ENCODE data around the gene NACC2.

NACC2 gene

GRCh38 chr9:136133959-136134484, 38.9 kb upstream of the NACC2 start:
- Histone ChIP-seq H3K4me1 (ENCODE audit: insufficient read depth, low read length) (peaks cover 4% of the 10 kb centered on the region; the same call in 1 of the 2 replicates), H3K36me3 (ENCODE audit: insufficient read depth, low read length) (no peaks in the 10 kb centered on the region), H3K9me3 (ENCODE audit: control insufficient read depth, insufficient read depth, low read length) (no peaks in the 10 kb centered on the region), H3K9ac (ENCODE audit: low read depth, low read length) (peak overlapping the region; percentile 67; the same call in 1 of the 2 replicates)

DNA sequence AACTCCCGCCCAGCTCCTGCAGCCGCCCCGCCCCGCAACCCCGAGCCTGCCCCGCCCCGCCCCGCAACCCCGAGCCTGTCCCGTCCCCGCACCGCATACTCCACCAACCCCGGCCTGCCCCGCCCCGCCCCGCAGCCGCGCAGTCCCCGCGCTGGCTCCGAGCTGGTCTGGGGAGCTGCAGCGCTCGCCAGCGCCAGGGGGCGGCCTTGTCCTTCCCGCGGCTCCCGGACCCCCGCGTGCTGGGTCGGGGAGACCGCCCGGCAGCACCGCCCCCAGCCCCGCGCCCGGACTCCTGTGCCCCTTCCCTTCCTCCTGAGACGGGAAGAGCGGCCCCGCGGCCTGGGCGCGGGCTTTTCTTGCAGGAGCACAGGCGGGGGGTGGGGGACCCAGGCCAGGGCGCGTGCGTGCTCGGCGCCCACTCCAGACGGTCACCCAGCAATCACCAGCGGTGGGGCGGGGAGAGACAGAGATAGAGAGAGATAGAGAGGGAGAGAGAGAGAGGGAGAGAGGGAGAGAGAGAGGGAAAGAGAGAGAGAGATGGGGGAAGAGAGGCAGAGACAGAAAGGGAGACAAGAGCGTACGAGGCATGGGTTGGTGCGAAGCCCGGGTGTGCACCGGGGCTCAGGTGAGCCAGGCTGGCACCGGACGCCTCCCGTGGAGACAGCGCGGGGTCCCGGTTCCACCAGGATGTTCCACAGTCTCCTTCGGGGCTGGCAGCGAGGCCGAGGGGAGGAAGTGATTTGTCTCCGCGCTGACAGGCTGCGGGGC, 38.3 kb upstream of the NACC2 start:
- Histone ChIP-seq H3K4me1 (ENCODE audit: insufficient read depth, low read length) (peaks cover 2% of the 10 kb centered on the region; the same call in 1 of the 2 replicates), H3K36me3 (ENCODE audit: insufficient read depth, low read length) (no peaks in the 10 kb centered on the region), H3K9ac (ENCODE audit: low read depth, low read length) (peak overlapping the region; percentile 67), H3K9me3 (ENCODE audit: control insufficient read depth, insufficient read depth, low read length) (no peaks in the 10 kb centered on the region)

- H3K36me3 ChIP-seq (ENCODE audit: insufficient read depth, low read length) = no peaks in the 10 kb centered on the region
- no peaks in the 10 kb centered on the region; the same call in 1 of the 2 replicates for H3K4me1 ChIP-seq (ENCODE audit: insufficient read depth, low read length)
- H3K9ac ChIP-seq (ENCODE audit: low read depth, low read length) = peak overlapping the region; percentile 30; the same call in 1 of the 2 replicates
- no peaks in the 10 kb centered on the region for H3K9me3 ChIP-seq (ENCODE audit: control insufficient read depth, insufficient read depth, low read length)
These were observed 37.5 kb upstream of the NACC2 start for GRCh38 chr9:136132512-136133050.

DNA sequence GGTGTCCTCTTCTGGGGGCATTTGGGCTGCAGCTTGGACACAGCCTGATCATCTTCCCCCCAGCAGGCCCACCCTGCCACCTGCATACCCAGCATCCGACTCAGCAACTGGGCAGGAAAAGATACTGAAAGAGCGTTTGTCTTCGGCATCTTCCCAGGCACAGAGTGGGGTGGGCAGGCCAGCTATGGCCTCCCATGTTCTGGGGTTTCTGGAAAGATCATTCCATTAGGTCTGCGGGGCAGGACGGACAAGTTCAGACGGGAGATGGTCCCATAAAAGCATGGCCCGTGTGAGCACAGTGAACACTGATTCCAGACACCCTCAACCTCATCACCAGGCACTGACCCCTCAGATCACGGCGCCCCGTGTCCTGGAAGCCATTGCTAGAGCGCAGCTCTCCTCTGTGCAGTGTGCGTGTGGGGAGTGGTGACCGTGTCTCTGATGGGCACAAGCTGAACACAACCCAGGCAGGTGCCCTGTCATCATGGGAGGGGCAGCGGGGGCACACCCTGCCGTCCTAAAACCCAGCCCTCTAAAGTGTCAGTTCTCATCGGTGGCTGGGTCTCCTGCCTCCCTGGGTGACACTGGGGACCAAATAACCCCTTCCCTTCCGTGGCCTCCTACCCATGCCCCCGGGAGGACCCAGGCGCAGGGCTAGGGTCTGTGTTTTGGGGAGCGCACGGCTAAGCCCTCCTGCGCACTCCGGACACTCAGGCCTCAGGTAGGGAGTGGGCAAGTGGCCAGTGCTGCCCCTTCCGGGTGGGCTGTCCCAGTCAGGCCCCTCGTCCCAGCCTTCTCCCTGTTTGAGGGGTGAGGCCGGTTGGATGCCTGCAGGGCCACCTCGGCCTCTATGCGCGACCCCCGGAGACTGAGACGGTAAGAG, 36.8 kb upstream of the NACC2 start:
- Histone ChIP-seq H3K9me3 (ENCODE audit: control insufficient read depth, insufficient read depth, low read length) (no peaks in the 10 kb centered on the region), H3K4me1 (ENCODE audit: insufficient read depth, low read length) (no peaks in the 10 kb centered on the region; the same call in 1 of the 2 replicates), H3K9ac (ENCODE audit: low read depth, low read length) (no peak overlapping the region), H3K36me3 (ENCODE audit: insufficient read depth, low read length) (no peaks in the 10 kb centered on the region)

DNA sequence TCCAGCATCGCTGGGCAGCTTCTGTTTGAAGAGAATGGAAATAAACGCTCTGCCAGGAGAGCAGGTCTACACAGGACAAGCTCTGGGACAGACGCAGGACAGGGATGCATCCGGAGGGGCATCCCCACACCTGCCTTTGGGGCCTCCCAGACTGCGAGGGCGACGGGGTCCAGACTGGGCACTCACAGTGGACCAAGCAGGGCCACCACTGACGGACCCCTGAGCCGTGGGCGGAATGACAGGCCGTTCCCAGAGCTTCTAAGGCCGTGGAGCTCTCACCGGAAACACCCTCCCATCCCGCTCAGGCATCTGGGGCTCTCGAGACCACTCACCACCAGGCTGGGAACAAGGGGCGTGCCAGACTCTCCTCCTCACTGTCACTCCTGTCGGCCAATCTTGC, 34.1 kb upstream of the NACC2 start:
- H3K9me3 ChIP-seq (ENCODE audit: control insufficient read depth, insufficient read depth, low read length) = no peaks in the 10 kb centered on the region
- no peak overlapping the region for H3K9ac ChIP-seq (ENCODE audit: low read depth, low read length)
- no peaks in the 10 kb centered on the region for H3K36me3 ChIP-seq (ENCODE audit: insufficient read depth, low read length)
- no peaks in the 10 kb centered on the region; the same call in 1 of the 2 replicates for H3K4me1 ChIP-seq (ENCODE audit: insufficient read depth, low read length)

DNA sequence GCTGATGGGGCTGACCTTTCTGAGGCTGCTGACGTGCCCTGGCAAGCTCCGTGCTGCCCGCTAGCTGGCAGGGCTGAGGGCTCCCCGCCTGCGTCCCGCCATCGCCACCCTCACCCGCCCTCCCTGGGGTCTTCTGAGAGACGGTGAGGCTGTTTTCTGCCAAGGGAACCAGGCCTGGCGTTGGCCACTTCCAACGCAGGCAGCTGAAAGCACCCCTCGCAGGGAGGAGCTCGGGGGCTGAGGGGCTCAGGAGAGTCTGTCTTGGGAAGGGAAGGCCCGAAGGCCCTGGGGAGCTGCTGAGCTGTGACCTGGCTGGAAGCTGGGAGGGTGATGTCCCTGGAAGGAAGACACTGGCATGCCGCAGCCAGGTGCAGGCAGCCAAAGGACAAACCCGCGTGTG, 33.3 kb upstream of the NACC2 start:
- H3K36me3 ChIP-seq (ENCODE audit: insufficient read depth, low read length) = no peaks in the 10 kb centered on the region
- no peaks in the 10 kb centered on the region; the same call in 1 of the 2 replicates for H3K4me1 ChIP-seq (ENCODE audit: insufficient read depth, low read length)
- H3K9ac ChIP-seq (ENCODE audit: low read depth, low read length) = no peak overlapping the region
- H3K9me3 ChIP-seq (ENCODE audit: control insufficient read depth, insufficient read depth, low read length) = no peaks in the 10 kb centered on the region

DNA sequence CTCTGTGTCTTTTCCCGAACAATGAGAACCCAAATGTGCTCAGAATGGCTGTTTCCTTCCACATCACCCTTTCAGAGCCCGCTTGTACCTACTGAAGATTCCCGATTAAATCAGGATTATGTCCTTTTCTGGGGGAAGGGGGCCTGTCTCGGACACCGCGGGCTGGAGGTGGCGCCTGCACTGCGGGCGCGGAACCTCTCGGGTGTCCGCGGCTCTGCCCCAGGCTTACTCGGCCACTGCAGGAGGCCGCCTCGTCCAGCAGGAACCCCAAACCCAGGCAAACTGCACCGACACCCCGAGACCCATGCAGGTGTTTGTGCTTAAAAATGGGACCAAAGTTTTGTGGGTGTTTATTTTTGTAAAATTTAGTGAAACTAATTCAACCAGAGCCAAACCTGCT, 32.2 kb upstream of the NACC2 start:
- Histone ChIP-seq H3K9ac (ENCODE audit: low read depth, low read length) (no peak overlapping the region), H3K36me3 (ENCODE audit: insufficient read depth, low read length) (no peaks in the 10 kb centered on the region), H3K4me1 (ENCODE audit: insufficient read depth, low read length) (no peaks in the 10 kb centered on the region; the same call in 1 of the 2 replicates), H3K9me3 (ENCODE audit: control insufficient read depth, insufficient read depth, low read length) (no peaks in the 10 kb centered on the region)

DNA sequence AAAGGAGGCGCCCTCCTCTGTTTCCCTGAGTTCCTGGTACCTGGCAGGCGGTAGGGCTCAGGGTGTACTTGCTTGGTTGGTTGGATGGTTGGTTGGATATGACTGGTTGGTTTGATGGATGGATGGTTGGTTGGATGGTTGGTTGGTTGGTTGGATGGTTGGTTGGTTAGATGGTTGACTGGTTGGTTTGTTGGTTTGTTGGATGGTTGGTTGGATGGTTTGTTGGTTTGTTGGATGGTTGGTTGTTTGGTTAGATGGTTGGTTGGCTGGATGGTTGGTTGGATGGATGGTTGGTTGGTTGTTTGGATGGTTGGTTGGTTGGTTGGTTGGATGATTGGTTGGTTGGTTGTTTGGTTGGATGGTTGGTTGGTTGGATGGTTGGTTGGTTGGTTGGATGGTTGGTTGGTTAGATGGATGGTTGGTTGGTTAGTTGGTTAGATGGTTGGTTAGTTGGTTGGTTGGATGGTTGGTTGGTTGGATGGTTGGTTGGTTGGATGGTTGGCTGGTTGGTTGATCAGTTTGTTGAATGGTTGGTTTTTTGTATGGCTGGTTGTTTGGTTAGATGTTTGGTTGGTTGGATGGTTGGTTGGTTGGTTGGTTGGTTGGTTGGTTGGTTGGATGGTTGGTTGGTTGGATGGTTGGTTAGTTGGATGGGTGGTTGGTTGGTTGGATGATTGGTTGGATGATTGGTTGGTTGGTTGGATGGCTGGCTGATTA, 30.0 kb upstream of the NACC2 start:
- no peaks in the 10 kb centered on the region for H3K9me3 ChIP-seq (ENCODE audit: control insufficient read depth, insufficient read depth, low read length)
- no peaks in the 10 kb centered on the region for H3K4me1 ChIP-seq (ENCODE audit: insufficient read depth, low read length)
- no peak overlapping the region for H3K9ac ChIP-seq (ENCODE audit: low read depth, low read length)
- H3K36me3 ChIP-seq (ENCODE audit: insufficient read depth, low read length) = no peaks in the 10 kb centered on the region

GRCh38 chr9:136122425-136123383, 27.6 kb upstream of the NACC2 start:
- Histone ChIP-seq H3K9me3 (ENCODE audit: control insufficient read depth, insufficient read depth, low read length) (no peaks in the 10 kb centered on the region), H3K9ac (ENCODE audit: low read depth, low read length) (no peak overlapping the region), H3K4me1 (ENCODE audit: insufficient read depth, low read length) (no peaks in the 10 kb centered on the region), H3K36me3 (ENCODE audit: insufficient read depth, low read length) (no peaks in the 10 kb centered on the region)

DNA sequence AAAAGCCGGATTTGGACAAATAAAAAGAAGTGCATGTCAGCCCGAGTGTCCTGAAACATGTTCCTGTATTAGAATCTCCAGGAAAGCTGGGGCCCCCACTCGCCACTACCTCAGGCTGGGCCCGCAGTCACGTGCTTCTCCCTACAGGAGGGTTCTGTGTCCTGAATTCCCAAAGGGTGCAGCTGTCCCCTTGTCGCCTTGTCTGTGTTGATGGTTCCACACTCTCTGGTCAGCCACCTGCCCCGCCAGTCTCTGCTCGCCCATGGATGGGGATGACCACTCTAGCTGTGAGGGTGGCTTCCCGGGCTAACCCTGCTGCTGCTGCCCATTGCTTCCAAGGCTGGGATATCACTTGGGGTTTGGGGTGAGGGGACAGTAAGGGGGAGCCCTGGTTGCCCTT, 26.7 kb upstream of the NACC2 start:
- Histone ChIP-seq H3K4me1 (ENCODE audit: insufficient read depth, low read length) (no peaks in the 10 kb centered on the region), H3K9ac (ENCODE audit: low read depth, low read length) (no peak overlapping the region), H3K36me3 (ENCODE audit: insufficient read depth, low read length) (no peaks in the 10 kb centered on the region), H3K9me3 (ENCODE audit: control insufficient read depth, insufficient read depth, low read length) (no peaks in the 10 kb centered on the region)

DNA sequence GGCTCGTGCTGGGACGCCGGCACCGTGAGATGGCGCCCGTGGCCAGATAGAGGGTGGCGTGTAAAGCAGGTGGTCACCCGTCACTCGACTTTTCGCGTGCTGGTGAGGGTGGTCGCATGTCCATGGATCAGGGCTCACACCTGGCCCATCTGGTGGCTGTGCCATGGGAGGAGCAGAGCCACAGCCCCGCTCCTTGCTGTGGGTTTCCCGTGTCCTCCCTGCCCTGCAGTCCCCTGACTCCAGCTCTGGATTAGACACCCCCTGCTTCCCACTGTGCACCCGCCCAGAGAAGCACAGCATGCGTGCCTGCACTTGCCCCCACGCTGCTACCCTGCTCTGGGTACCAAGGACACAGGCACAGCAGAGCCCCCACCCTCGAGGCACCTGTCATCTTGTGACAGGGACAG, 25.4 kb upstream of the NACC2 start:
- Histone ChIP-seq H3K9ac (ENCODE audit: low read depth, low read length) (no peak overlapping the region), H3K4me1 (ENCODE audit: insufficient read depth, low read length) (no peaks in the 10 kb centered on the region)

DNA sequence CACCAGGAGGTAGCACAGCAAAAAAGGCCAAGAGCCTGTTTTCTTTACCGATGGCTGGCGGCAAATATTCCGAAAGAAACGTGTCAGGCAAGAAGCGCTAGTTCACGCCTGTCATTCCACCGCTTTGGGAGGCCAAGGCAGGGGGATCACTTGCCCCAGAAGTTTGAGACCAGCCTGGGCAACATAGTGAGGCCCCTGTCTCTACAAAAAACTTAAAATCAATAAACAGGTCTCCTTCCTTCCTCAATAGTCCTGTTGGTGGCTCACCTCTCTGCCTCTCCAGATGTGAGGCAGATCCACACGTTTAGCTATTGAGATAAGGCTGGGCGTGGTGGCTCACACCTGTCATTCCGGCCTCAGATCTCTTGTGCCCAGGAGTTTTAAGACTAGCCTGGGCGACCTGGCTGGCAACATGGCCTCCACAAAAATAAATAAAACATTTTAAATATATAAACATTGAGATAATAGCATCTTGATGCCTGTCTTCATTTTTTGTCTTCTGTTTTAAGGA, 24.8 kb upstream of the NACC2 start:
- peak overlapping the region; percentile 88 for H3K9ac ChIP-seq (ENCODE audit: low read depth, low read length)
- H3K4me1 ChIP-seq (ENCODE audit: insufficient read depth, low read length) = no peaks in the 10 kb centered on the region
- H3K9me3 ChIP-seq (ENCODE audit: control insufficient read depth, insufficient read depth, low read length) = no peaks in the 10 kb centered on the region
- no peaks in the 10 kb centered on the region for H3K36me3 ChIP-seq (ENCODE audit: insufficient read depth, low read length)

More for the DNA sequence above, 25.4 kb upstream of the NACC2 start:
- no peaks in the 10 kb centered on the region for H3K9me3 ChIP-seq (ENCODE audit: control insufficient read depth, insufficient read depth, low read length)
- no peaks in the 10 kb centered on the region for H3K36me3 ChIP-seq (ENCODE audit: insufficient read depth, low read length)
